ENCODE results near the gene FMNL1. TPM values are rescaled to one million over a fixed set of nuclear protein-coding genes. Genes with fewer than 3 reads are reported as not detected.

Gene FMNL1
- total and polyA plus RNA-seq, 2 donors from 2014 or later, result 2.3 to 32.9 TPM

GRCh38 chr17:45266372-45266926, 44.8 kb downstream of the FMNL1 start:
- no peak for TF ChIP-seq CTCF (IDR thresholded peaks at IDR 0.05; ENCODE audit: borderline replicate concordance, extremely low read depth, insufficient read depth)
- FAIRE-seq, result no peak
- Histone ChIP-seq H3K4me3 (ENCODE audit: low read length in 3 of 3) (no peak overlapping the region), H3K36me3 (ENCODE audit: control insufficient read depth in 2 of 3, insufficient read depth in 3 of 3, low read length in 3 of 3) (peaks cover 2 to 60% (median 42%) of the 10 kb centered on the region in 3 donors), H3K27ac (ENCODE audit: low read depth in 2 of 2, low read length in 2 of 2) (no peak overlapping the region), H3K27me3 (ENCODE audit: control insufficient read depth, insufficient read depth, low read length) (no peaks in the 10 kb centered on the region), H3K9me3 (ENCODE audit: control insufficient read depth in 2 of 3, insufficient read depth in 1 of 3, low read length in 3 of 3) (no peaks in the 10 kb centered on the region), H3K9ac (ENCODE audit: low read length in 3 of 3) (no peak overlapping the region), H3K4me1 (ENCODE audit: control insufficient read depth in 2 of 3, insufficient read depth in 2 of 3, low read depth in 1 of 3, low read length in 3 of 3) (peaks cover 0 to 10% (median 0%) of the 10 kb centered on the region in 3 donors)
- DNase-seq, result peak in 1 of 5 donors; percentile 59
- intact Hi-C loops (cut with DNase I), result no loop called here

DNA sequence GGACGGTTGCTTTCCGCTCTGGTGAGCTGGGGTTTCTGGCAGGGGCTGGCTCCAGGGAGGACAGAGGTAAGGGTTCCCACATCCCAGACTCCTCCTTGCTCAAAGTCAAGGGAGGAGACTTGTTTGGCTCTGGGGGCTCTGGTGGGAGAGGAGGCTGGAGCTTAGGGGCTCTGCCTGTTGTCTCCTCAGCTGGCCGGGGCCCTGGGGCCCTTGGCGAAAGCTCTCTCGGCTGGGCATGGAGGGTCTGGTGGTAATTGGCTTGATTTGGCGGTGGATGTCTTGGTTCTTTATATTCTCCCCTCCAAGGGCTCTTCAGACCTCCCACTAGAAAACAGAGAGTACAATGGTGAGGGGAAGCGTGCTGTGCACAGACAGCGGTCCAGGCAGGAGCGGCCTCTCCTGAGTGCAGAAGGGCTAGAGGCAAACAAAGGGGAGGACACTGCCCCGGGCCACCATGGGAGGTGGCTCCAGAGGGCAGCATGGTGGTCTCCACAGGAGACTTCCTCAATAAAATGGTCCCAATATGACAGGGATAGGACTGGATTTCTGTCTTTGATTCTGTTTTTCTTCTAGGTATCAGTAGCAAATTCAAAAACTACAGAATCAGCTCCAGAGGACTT, 45.9 kb downstream of the FMNL1 start:
- Histone ChIP-seq H3K27ac (ENCODE audit: low read depth in 2 of 2, low read length in 2 of 2) (no peak overlapping the region), H3K36me3 (ENCODE audit: control insufficient read depth in 2 of 3, insufficient read depth in 3 of 3, low read length in 3 of 3) (peaks cover 2 to 64% (median 42%) of the 10 kb centered on the region in 3 donors), H3K4me3 (ENCODE audit: low read length in 3 of 3) (no peak overlapping the region), H3K27me3 (ENCODE audit: control insufficient read depth, insufficient read depth, low read length) (no peaks in the 10 kb centered on the region), H3K4me1 (ENCODE audit: control insufficient read depth in 2 of 3, insufficient read depth in 2 of 3, low read depth in 1 of 3, low read length in 3 of 3) (peaks cover 0 to 8% (median 0%) of the 10 kb centered on the region in 3 donors), H3K9me3 (ENCODE audit: control insufficient read depth in 2 of 3, insufficient read depth in 1 of 3, low read length in 3 of 3) (no peaks in the 10 kb centered on the region), H3K9ac (ENCODE audit: low read length in 3 of 3) (no peak overlapping the region)
- intact Hi-C loops (cut with DNase I), result no loop called here
- no peak for TF ChIP-seq CTCF (IDR thresholded peaks at IDR 0.05; ENCODE audit: borderline replicate concordance, extremely low read depth, insufficient read depth)
- DNase-seq (peak in 1 of 5 donors; percentile 68), FAIRE-seq (no peak)

DNA sequence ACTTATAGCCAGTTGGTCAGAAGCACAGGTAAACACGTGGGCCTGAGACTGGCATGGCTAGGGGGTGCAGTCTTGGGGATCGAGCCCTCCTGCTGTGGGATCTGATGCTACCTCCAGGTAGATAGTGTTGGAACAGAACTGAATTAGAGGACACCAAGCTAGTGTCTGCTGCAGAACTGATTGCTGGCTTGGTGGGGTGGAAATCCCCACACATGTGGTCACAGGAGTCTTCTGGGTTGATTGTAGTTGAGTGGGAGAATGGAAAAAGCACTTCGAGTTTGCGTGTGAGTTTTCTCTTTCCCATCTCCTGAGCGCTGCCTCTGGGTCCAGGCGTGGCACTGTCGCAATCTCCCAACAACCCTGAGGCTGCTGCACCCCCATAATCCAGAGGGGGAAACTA, 48.2 kb downstream of the FMNL1 start:
- H3K27ac ChIP-seq (ENCODE audit: low read depth in 2 of 2, low read length in 2 of 2), result no peak overlapping the region
- FAIRE-seq (no peak), DNase-seq (no peak)
- intact Hi-C loops (cut with DNase I), result no loop called here
- H3K4me1 ChIP-seq (ENCODE audit: control insufficient read depth in 2 of 3, insufficient read depth in 2 of 3, low read depth in 1 of 3, low read length in 3 of 3), result peaks cover 0 to 3% (median 0%) of the 10 kb centered on the region in 3 donors
- no peak for TF ChIP-seq CTCF (IDR thresholded peaks at IDR 0.05; ENCODE audit: borderline replicate concordance, extremely low read depth, insufficient read depth)
- no peak overlapping the region for H3K4me3 ChIP-seq (ENCODE audit: low read length in 3 of 3)
- peaks cover 2 to 65% (median 42%) of the 10 kb centered on the region in 3 donors for H3K36me3 ChIP-seq (ENCODE audit: control insufficient read depth in 2 of 3, insufficient read depth in 3 of 3, low read length in 3 of 3)
- H3K9me3 ChIP-seq (ENCODE audit: control insufficient read depth in 2 of 3, insufficient read depth in 1 of 3, low read length in 3 of 3), result no peaks in the 10 kb centered on the region
- no peak overlapping the region for H3K9ac ChIP-seq (ENCODE audit: low read length in 3 of 3)
- no peaks in the 10 kb centered on the region for H3K27me3 ChIP-seq (ENCODE audit: control insufficient read depth, insufficient read depth, low read length)

All from kidney (tissue), 14 donors.